GM12878 (cell line): Measurements from ENCODE around the gene ETV6. TPM values are rescaled to one million over a fixed set of nuclear protein-coding genes. Genes with fewer than 3 reads are reported as not detected.
A peak's percentile ranks its signal among the peaks of the same experiment; 100 is the strongest.

Experiments used
- ATF7 ChIP-seq: fragments of 450-650 bp; IDR thresholded peaks from 2 replicates; pipeline ENCODE4 v1.6.1; 2016; ENCODE audit warnings: low read depth, mild to moderate bottlenecking
- BACH1 ChIP-seq: fragments of 450-650 bp; IDR thresholded peaks from 2 replicates; pipeline ENCODE4 v1.6.1; 2017; ENCODE audit warnings: mild to moderate bottlenecking, borderline replicate concordance
- CBX5 ChIP-seq: sonication (generic); IDR thresholded peaks from 2 replicates; pipeline ENCODE4 v1.6.1; 2016; ENCODE audit warnings: low read depth, moderate library complexity, mild to moderate bottlenecking, inconsistent platforms
- CREB1 ChIP-seq: IDR thresholded peaks from 2 replicates; pipeline ENCODE4 v1.6.1; 2012; ENCODE audit warnings: low read depth, mild to moderate bottlenecking, inconsistent platforms
- CUX1 ChIP-seq: IDR thresholded peaks from 2 replicates; pipeline ENCODE4 v1.6.1; 2012; ENCODE audit warnings: improper control_type of control experiment, low read depth, low read length; ENCODE audit not compliant: insufficient replicate concordance
- E2F4 ChIP-seq: IDR thresholded peaks from 2 replicates; pipeline ENCODE4 v1.6.1; 2012; ENCODE audit warnings: low read depth, low read length, improper control_type of control experiment
- ETV6 ChIP-seq, 2 experiments: fragments of 450-650 bp in 1 of 2; IDR thresholded peaks in 1 of 2; conservative IDR thresholded peaks in 1 of 2; 2 replicates each; pipeline ENCODE4 v1.6.1; 2014; ENCODE audit warnings: antibody characterized with exemption in 1 of 2, borderline replicate concordance in 1 of 2, low read depth in 1 of 2, mild to moderate bottlenecking in 1 of 2, moderate library complexity in 1 of 2
- FOXK2 ChIP-seq: fragments of 450-650 bp; IDR thresholded peaks from 2 replicates; pipeline ENCODE4 v1.6.1; 2017; ENCODE audit warnings: mild to moderate bottlenecking, moderate library complexity
- FOXM1 ChIP-seq: IDR thresholded peaks from 2 replicates; pipeline ENCODE4 v1.6.1; 2012; ENCODE audit warnings: low read depth, mild to moderate bottlenecking, inconsistent platforms, low read length, moderate library complexity
- JUND ChIP-seq: IDR thresholded peaks from 2 replicates; pipeline ENCODE4 v1.6.1; 2012; ENCODE audit warnings: low read depth, mild to moderate bottlenecking, low read length, improper control_type of control experiment, moderate library complexity
- LARP7 ChIP-seq: fragments of 450-650 bp; IDR thresholded peaks from 2 replicates; pipeline ENCODE4 v1.6.1; 2017; ENCODE audit warnings: mild to moderate bottlenecking
- MYC ChIP-seq: IDR thresholded peaks from 2 replicates; pipeline ENCODE4 v1.6.1; 2011; ENCODE audit warnings: mild to moderate bottlenecking, low read length, moderate library complexity, inconsistent platforms; ENCODE audit not compliant: insufficient read depth, insufficient replicate concordance, insufficient read length, severe bottlenecking
- NFYA ChIP-seq: IDR thresholded peaks from 2 replicates; pipeline ENCODE4 v1.6.1; 2011; ENCODE audit warnings: low read depth, mild to moderate bottlenecking, low read length, improper control_type of control experiment, borderline replicate concordance
- PAX8 ChIP-seq: fragments of 450-650 bp; IDR thresholded peaks from 2 replicates; pipeline ENCODE4 v1.6.1; 2017; ENCODE audit warnings: mild to moderate bottlenecking, moderate library complexity
- RBBP5 ChIP-seq: fragments of 200-600 bp; sonication (generic); conservative IDR thresholded peaks from 2 replicates; pipeline ENCODE4 v1.6.1; 2016
- SMARCA5 ChIP-seq: fragments of 450-650 bp; IDR thresholded peaks from 2 replicates; pipeline ENCODE4 v1.6.1; 2017; ENCODE audit warnings: mild to moderate bottlenecking
- TCF12 ChIP-seq: IDR thresholded peaks from 2 replicates; pipeline ENCODE4 v1.6.1; 2011; ENCODE audit warnings: low read depth, mild to moderate bottlenecking, low read length
- TCF3 ChIP-seq: IDR thresholded peaks from 2 replicates; pipeline ENCODE4 v1.6.1; 2012; ENCODE audit warnings: low read depth, mild to moderate bottlenecking, low read length, borderline replicate concordance; ENCODE audit not compliant: insufficient read depth
- YY1 ChIP-seq: IDR thresholded peaks from 2 replicates; pipeline ENCODE4 v1.6.1; 2011; ENCODE audit warnings: low read depth, mild to moderate bottlenecking, low read length
- ZNF207 ChIP-seq: fragments of 450-650 bp; IDR thresholded peaks from 2 replicates; pipeline ENCODE4 v1.6.1; 2014; ENCODE audit warnings: antibody characterized with exemption, mild to moderate bottlenecking, borderline replicate concordance
- ZZZ3 ChIP-seq: IDR thresholded peaks from 2 replicates; pipeline ENCODE4 v1.6.1; 2011; ENCODE audit warnings: low read depth; ENCODE audit not compliant: control insufficient read depth, insufficient read length
- polyA plus RNA-seq, 11 experiments: library from polyadenylated mRNA; depleted of rRNA in 4 of 11; unstranded in 6 of 11; stranded (reverse) in 5 of 11; fragments of >200 nt; fragmentation: Nextera tagmentation in 4 of 11; fragmentation: Illumina TruSeq in 1 of 11; extraction: Ambion mirVana in 4 of 11; extraction: Trizol in 1 of 11; gene quantifications; 1 replicate in 1 of 11; 2 replicates in 10 of 11; pipeline versions ENCODE4 v1.2.1 to v1.2.3, GENCODE V29; 2011 to 2016; ENCODE audit warnings: inconsistent platforms in 2 of 11, missing spikeins in 2 of 11, low read depth in 1 of 11
- total RNA-seq, 4 experiments: library from RNA; depleted of rRNA in 3 of 4; stranded (reverse); fragments of >200 nt in 3 of 4; fragmentation: Illumina TruSeq in 1 of 4; extraction: Trizol in 1 of 4; gene quantifications; 2 replicates each; pipeline versions ENCODE4 v1.2.1 to v1.2.3, GENCODE V29; 2013 to 2021

The ETV6 gene
- total and polyA plus RNA-seq, 10 of the 15 experiments (the other 5 are each of a cell fraction or from before 2014, with no cell fraction given): 6.6 to 74.8 (median 24.6) TPM

GRCh38 chr12:11765817-11766794, 116.6 kb downstream of the ETV6 start (continued):
- TF ChIP-seq JUND: no peak
- peak; percentile 50; the same call in 1 of the 2 replicates for TF ChIP-seq BACH1
- no peak for TF ChIP-seq MYC
- TF ChIP-seq TCF12: peak; percentile 62
- TF ChIP-seq ZZZ3: no peak
- no peak for TF ChIP-seq TCF3
- no peak for TF ChIP-seq ZNF207
- TF ChIP-seq RBBP5: no peak
- TF ChIP-seq CUX1: peak; percentile 72
- TF ChIP-seq E2F4: no peak
- TF ChIP-seq SMARCA5: no peak
- no peak for TF ChIP-seq FOXM1
- peak; percentile 89 for TF ChIP-seq YY1
- TF ChIP-seq FOXK2: no peak
- no peak for TF ChIP-seq CBX5
- TF ChIP-seq ATF7: peak; percentile 68; the same call in 1 of the 2 replicates
- TF ChIP-seq CREB1: no peak
- peak in 1 of 2 experiments; percentile 94; a peak in 2 of 4 replicates for TF ChIP-seq ETV6 (conservative IDR thresholded peaks at IDR 0.05 in 1 of 2, IDR thresholded peaks at IDR 0.05 in 1 of 2; ENCODE audit: borderline replicate concordance in 1 of 2, low read depth in 1 of 2)
- no peak for TF ChIP-seq LARP7
- no peak for TF ChIP-seq NFYA
- no peak for TF ChIP-seq PAX8
